Right renal pelvis (tissue), 4 donors: ENCODE results near the gene ACVR2B. TPM values are rescaled to one million over a fixed set of nuclear protein-coding genes. Genes with fewer than 3 reads are reported as not detected.
"Not testable (repeated sequence)": the region's sequence is repeated elsewhere in the genome, so short reads cannot be mapped to it uniquely, and the experiment has no call there.

Source experiments
- DNase-seq, 4 donors: peaks; one replicate each; pipeline ENCODE4 v3.0.0-alpha.2; 2013; ENCODE audit warnings: low read depth in 4 of 4, low spot score in 3 of 4, missing footprints in 1 of 4
- polyA plus RNA-seq, 4 donors: library from polyadenylated mRNA; unstranded; fragments of 120-200 nt; gene quantifications; one replicate each; pipeline ENCODE4 v1.2.1, GENCODE V29; 2013; ENCODE audit not compliant: insufficient read length in 4 of 4

The ACVR2B gene
- 10 to 100 TPM; 15.5 to 18.6 (median 16.8) TPM for polyA plus RNA-seq

DNA sequence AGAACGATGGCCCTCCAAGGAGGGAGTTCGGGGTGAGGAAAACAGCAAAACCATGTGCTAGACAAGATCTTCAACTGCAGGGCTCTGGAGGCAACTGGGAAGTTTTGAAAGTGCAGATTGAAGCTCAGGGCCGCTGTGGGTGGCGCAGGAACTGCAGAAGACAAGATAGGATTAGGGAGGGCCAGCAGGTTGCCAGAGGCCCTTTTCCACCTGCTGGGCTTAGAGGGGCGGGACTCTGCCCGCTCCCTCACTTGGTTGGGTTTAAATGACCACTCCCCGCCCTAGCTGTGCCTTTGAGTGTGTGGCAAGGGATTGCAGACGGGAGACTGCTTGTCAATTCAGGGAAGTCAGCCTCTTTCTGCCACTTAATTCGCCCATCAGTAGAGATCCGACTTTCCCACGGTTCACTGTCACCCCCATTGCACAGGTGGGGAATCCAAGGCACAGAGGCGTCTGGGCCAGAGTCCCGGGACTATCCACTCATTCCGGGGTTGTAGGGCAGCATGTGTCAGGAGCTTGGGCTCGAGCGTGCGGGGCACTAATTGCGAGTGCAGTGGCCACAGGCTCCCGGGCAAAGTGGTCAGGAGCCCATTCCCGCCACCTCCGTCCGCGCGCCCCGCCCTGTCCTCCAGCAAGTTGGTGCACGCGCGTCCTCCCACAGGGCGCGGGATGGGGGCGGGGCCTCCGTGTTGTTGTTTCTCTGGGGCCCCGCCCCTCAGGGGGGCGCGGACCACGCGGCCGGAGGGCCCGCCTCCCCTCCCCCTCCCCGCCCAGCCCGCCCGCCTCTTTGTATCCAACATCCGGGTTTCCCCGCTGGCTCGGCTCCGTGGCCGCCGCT lies at the start of gene ACVR2B:
TSS of gene ACVR2B (plus strand) at position 816 of the 838 bp plus-strand sequence. CDS start 433 bp downstream, outside the sequence.
- DNase-seq, result peak; percentile 70 to 83 (median 76)

DNA sequence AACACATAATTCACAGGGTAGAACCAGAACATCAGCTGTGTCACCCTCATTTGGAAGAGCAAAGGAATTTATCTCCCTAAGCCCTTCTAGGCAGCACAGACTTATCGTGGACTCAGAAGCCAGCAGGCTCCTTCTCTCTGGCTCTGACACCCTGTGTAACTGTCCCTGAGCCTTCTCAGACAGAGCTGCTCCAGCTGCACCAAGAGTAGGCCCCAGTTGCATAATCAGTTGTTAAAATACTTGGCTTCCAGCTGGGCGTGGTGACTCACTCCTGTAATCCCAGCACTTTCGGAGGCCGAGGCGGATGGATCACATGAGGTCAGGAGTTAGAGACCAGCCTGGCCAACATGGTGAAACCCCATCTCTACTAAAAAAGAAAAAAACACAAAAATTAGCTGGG lies 49.4 kb upstream of the ACVR2B start:
- DNase-seq, result no peak

DNA sequence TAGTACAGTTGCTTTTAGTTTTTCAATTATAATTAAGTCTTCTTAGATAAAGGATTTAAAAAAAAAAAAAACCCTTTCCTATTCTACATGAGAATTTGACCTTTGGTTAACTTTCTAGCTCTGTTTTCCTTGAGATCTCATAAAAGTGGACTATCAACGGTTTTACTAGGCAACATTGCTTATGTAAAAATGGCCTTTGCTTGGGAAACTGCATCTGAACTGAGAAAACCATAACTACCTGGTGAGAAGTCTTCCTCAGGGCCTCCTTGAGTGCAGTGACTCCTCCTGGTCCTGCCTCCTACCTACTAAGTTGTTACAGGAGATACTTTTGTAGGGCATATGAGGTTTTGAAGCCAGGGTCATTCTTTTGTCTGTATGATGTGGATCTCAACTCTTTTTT lies 42.1 kb upstream of the ACVR2B start:
- DNase-seq, result no peak

DNA sequence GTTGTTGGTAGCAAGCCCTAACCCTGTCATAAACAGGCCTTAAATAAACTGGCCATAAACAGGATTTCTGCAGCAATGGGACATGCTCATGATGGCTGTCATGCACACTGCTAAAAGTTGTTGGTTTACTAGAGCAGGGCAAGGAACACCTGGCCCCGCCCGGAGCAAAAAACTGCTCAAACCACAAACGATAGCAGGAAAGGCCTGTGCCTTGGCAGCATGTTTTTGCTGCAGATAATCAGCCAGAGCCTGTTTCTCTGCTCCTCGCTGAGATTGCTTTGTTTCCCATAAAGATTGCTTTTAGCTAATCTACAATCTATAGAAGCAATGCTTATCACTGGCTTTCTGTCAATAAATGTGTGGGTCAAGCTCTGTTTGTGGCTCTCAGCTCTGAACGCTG lies 32.9 kb upstream of the ACVR2B start:
- not testable (repeated sequence) for DNase-seq

DNA sequence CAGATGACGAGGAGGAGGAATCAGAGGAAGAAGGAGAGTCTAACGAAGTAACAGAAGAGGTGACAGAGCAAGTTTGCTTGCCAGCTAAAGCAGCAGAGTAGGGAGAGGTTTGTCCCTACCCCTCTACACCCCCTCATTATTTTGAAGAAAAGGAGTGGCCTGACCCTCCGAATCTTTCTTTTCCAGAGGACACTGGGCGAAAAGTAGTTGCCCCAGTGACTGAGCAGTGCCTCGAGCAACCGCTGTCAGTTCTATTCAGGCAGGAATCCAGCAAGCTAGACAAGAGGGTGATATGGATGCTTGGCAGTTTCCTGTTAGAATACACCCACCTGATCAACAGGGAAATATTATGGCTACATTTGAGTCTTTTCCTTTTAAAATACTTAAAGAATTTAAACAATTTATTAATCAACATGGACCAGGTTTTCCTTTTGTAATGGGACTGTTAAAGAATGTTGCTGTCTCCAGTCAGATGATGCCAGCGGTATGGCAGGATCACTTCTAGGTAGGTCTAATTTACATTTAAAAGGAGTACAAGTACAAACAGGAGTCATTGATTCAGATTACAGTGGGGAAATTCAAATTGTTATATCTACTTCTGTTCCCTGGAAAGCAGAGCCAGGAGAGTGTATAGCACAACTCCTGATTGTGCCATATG lies 31.9 kb upstream of the ACVR2B start:
- DNase-seq, result no peak

DNA sequence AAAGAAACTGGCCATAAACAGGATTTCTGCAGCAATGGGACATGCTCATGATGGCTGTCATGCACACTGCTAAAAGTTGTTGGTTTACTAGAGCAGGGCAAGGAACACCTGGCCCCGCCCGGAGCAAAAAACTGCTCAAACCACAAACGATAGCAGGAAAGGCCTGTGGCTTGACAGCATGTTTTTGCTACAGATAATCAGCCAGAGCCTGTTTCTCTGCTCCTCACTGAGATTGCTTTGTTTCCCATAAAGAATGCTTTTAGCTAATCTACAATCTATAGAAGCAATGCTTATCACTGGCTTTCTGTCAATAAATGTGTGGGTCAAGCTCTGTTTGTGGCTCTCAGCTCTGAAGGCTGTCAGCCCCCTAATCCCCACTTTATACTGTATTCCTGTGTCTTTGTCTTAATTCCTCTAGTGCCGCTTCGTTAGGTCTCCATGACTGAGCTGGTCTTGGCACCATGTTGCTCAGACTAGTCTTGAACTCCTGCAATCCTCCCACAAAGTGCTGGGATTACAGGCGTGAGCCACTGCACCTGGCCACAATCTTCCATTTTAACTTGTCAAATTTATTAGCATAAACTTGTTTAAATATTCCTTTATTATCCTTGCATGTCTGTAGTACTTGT lies 26.8 kb upstream of the ACVR2B start:
- DNase-seq, result not testable (repeated sequence)

DNA sequence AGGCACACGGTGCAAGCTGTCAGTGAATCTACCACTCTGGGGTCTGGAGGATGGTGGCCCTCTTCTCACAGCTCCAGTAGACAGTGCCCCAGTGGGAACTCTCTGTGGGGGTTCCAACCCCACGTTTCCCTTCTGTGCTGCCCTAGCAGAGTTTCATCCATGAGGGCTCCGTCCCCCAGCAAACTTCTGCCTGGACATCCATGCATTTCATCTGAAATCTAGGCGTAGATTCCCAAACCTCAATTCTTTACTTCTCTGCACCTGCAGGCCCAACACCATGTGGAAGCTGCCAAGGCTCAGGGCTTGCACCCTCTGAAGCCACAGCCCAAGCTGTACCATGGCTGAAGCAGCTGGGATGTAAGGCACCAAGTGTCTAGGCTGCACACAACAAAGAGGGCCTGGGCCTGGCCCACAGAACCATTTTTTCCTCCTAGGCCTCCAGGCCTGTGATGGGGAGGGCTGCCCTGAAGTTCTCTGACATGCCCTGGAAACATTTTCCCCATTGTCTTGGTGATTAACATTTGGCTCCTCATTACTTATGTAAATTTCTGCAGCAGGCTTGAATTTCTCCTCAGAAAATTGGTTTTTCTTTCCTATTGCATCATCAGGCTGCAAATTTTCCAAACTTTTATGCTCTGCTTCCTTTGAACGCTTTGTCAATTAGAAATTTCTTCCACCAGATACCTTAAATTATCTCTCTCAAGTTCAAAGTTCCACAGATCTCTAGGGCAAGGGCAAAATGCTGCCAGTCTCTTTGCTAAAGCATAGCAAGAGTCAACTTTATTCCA lies 20.6 kb upstream of the ACVR2B start:
- not testable (repeated sequence) for DNase-seq

DNA sequence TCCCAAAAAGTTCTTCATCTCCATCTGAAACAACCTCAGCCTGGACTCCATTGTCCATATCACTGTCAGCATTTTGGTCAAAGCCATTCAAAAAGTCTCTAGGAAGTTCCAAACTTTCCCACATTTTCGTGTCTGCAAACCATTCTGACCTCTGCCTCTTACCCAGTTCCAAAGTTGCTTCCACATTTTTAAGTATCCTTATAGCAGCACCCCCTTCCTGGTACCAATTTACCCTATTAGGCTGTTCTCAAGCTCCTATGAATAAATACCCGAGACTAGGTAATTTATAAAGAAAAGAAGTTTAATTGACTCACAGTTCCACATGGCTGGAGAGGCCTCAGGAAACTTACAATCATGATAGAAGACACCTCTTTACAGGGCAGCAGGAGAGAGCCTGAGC lies 20.0 kb upstream of the ACVR2B start:
- DNase-seq, result not testable (repeated sequence)

DNA sequence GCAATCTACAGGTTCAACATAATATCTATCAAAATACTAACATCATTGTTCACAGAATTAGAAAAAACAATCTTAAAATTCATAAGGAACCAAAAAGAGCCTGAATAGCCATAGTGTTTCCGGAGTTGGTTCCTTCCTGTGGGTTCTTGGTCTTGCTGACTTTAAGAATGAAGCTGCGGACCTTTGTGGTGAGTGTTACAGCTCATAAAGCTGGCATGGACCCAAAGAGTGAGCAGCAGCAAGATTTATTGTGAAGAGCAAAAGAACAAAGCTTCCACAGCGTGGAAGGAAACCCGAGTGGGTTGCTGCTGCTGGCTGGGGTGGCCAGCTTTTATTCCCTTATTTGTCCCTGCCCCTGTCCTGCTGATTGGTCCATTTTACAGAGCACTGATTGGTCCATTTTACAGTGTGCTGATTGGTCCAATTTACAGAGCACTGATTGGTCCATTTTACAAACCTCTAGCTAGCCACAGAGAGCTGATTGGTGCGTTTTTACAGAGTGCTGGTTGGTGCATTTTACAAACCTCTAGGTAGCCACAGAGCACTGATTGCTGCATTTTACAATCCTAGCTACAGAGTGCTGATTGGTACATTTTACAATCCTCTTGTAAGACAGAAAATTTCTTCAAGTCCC lies 15.1 kb upstream of the ACVR2B start:
- DNase-seq, result not testable (repeated sequence)

DNA sequence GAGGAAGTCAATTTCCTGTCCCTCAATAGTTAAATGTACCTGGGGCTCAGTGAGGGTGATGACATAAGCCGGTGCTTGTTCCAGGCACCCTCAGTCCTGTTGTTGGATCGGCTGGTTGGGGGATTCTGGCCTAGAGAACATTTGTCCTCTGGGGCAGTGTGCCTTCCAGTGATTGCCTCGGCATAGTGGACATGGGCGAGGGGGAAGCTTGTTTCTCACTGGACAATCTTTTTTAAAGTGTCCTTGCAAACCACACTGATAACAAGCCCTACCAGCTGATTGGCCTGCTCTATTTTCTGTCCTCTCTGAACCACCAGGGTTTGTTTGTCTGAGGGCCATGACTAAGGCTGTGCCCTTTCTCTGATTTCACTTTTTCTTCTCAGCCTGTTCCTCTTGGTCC lies 10.5 kb upstream of the ACVR2B start:
- DNase-seq, result not testable (repeated sequence)

DNA sequence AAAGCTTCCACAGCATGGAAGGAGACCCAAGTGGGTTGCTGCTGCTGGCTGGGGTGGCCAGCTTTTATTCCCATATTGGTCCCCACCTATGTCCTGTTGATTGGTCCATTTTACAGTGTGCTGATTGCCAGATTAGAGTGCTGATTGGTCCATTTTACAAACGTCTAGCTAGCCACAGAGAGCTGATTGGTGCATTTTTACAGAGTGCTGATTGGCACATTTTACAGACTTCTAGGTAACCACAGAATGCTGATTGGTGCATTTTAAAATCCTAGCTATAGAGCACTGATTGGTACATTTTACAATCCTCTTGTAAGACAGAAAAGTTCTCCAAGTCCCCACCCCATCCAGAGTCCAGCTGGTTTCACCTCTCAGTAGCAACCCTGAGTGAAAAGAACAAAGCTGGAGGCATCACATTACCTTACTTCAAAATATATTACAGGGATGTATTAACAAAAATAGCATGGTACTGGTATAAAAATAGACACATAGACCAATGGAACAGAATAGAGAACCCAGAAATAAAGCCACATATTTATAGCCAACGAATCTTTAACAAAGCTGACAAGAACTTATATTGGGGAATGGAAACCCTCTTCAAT lies 7.5 kb upstream of the ACVR2B start:
- no peak for DNase-seq

DNA sequence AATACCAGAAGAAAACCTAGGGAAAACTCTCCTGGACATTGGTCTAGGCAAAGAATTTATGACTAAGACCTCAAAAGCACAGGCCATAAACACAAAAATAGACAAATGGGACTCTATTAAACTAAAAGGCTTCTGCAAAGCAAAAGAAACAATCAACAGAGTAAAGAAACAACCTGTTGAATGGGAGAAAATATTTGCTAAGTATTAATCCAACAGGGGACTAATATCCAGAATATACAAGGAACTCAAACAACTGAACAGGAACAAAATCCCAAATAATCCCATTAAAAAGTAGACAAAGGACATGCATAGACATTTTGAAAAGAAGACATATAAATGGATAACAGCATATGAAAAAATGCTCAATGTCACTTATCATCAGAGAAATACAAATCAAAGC lies 6.9 kb upstream of the ACVR2B start:
- no peak for DNase-seq

DNA sequence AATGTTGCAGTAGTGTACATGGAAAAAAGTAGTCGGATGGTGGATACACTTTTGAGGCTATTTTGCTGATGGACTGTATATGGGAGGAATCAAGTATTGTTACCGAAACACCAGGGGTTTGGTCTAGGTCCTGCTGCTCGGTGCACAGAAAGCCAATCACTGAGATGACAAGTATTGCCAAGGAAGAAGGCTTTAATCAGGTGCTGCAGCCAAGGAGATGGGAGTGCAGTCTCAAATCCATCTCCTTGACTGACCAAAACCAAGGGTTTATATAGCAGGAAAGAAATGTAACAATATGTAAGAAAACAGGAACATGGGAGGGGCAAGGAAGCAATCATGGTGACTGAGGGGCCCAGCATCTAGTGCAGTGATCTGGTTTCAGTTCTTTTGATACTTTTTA lies 2.8 kb upstream of the ACVR2B start:
- no peak for DNase-seq

DNA sequence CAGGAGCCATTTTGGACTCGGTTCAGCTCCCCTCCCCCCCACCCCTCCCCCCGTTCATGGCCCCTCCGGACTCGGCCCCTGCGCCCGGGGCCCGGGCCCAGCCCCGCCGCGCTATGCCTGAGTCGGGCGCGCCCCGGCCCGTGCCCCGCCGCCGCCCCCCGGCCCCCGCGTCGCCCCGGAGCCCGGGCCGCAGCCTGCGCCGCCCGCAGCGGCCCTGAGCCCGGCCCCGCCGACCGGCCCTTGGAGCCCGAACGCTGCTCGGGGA lies 155 bp downstream of the ACVR2B start:
- DNase-seq, result no peak

DNA sequence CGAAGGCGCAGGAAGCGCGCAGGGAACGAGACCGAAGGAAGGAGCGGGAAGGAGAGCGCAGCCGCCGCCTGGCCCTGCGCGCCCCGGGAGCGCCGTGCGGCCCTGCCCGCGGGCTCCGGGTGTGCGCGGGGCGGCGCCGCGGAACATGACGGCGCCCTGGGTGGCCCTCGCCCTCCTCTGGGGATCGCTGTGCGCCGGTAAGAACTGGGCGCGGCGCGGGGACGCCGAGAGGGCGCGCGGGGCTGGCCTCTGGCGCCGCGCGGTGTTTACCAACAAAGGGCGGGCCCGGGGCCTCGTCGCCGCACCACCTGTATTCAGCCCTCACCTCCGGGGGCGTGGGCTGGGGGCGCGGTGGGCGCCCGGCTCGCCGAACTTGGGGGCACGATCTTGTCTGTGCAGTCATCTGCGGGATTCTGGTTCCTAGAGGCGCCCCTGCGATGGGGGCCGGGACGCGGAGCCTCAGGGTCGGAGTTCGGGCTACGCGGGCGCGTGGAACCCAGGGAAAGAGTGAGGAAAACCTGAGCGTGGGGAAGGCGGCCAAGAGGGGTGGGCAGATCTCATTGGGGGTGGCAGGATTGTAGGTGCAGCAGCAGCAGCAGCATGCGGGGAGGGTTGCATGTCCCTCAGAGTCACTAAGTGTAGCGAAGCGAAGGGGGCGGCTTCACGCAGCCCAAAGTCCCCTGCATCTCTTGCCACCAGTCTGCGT lies 641 bp downstream of the ACVR2B start:
- peak in 1 of 4 donors; percentile 32 for DNase-seq

DNA sequence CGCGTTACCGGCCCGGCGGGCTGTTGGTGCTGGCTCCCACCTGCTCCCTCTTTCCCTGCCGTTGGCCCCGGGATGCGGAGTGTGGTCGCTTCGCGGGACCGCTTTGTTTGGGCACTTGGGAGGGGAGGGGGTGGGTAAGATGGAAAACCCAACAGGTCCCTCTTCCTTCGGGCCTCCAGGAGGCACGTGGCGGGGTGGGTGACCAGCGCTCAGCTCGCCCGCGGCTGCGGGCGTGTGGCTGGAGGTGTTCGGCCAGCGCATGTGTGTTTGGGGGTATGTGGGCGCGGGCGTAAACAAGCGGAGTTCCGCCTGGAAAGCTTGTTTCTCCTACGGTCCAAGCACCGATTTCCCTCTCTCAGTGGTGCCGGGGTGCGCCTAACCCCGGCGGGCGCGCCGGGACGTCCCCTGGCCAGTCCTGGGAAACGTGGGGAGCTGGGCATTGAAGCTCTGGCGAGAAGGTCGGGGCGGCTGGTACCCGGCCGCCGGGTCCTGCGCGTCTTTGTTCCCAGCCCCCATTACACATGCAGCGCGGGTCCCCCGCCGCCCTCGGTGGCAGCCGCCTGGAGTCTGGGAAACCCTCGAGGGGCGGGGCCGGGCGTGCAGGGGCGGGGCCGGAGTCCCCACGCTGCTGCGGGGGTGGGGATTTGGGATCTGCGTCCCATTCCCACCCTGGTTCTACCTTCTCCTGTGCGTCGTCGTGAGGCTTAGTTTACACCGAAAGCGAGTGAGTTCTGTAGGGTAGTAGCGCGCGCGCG lies 1.4 kb downstream of the ACVR2B start:
- DNase-seq, result peak in 2 of 4 donors; percentile 53 to 79

DNA sequence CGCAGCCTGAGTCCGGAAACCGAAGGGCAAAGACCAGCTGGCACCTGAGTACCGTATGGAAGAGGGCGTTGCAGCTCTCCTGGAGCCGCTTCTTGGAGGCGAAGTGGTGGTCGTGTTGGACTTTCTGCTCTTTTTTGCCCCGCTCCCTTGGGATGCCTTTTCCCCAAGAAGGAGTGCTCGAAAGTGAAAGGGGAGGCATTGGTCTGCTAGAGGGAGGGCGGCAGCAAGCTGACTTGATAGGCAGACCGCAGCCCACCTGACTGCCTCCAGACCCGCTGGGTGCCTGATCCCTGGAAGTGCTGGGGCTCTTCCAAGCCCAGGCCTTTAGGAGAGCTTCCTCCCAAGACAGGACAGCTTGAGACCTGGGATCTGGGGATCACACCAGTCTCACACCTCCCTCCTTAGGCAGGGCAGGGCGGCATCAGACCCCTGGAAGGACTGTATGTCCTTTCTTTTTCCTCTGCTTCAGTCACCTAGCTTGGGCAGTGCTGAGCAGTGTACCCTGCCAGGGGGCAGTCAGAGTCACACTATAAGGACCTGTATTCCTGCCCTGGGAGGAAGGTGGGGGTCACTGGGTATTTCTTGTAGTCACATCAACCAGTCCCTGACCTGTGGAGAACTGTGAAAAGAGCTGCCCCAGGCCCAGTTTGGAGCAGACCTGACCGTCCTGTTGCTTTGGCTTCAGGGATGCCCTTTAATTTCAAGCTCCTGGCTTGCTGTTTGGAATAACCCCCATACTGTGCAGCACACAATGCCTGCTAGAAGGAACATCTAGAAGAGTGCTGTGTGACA lies 2.1 kb downstream of the ACVR2B start:
- no peak for DNase-seq
